Frontal cortex (tissue), 4 donors: ENCODE results near the gene SYF2. TPM values are rescaled to one million over a fixed set of nuclear protein-coding genes. Genes with fewer than 3 reads are reported as not detected.

Experiments used
- DNase-seq, 2 donors: peaks; one replicate each; pipeline ENCODE4 v3.0.0; 2012; ENCODE audit warnings: low spot score in 2 of 2
- FAIRE-seq: peaks from 2 replicates; lab custom pipeline; 2012; peaks lifted over from hg19 to GRCh38; lab: Jason Lieb, UNC
- total RNA-seq: library from RNA; depleted of rRNA; stranded (reverse); fragments of >200 nt; gene quantifications from one replicate; pipeline ENCODE4 v1.2.3, GENCODE V29; 2014
- donor health status: control.
- donor health status: control.
- donor health status: control.

Gene SYF2
- total RNA-seq, 1 donor from 2014 or later, result 34.2 TPM

- FAIRE-seq (no peak), DNase-seq (no peak)
Measured at GRCh38 chr1:25210728-25211127, 21.6 kb downstream of the SYF2 start.

- FAIRE-seq (no peak), DNase-seq (no peak)
Measured at GRCh38 chr1:25209516-25209915, 22.8 kb downstream of the SYF2 start.

- FAIRE-seq, result no peak
- DNase-seq, result no peak
Measured at GRCh38 chr1:25208561-25209222, 23.6 kb downstream of the SYF2 start.

- FAIRE-seq, result no peak
Measured at GRCh38 chr1:25208092-25208491, 24.2 kb downstream of the SYF2 start.

GRCh38 chr1:25206201-25206600 is 26.1 kb downstream of the SYF2 start:
- DNase-seq (no peak), FAIRE-seq (no peak)

More at GRCh38 chr1:25208092-25208491, 24.2 kb downstream of the SYF2 start:
- no peak for DNase-seq

GRCh38 chr1:25205786-25206185 is 26.5 kb downstream of the SYF2 start:
- FAIRE-seq, result no peak

GRCh38 chr1:25204797-25205480 is 27.4 kb downstream of the SYF2 start:
- DNase-seq (peak; percentile 52 to 65), FAIRE-seq (peak; percentile 19)

More at GRCh38 chr1:25205786-25206185, 26.5 kb downstream of the SYF2 start:
- DNase-seq, result no peak

GRCh38 chr1:25201006-25201405 is 31.3 kb downstream of the SYF2 start:
- DNase-seq, result no peak
- FAIRE-seq, result no peak

- FAIRE-seq (no peak), DNase-seq (no peak)
Measured at GRCh38 chr1:25199819-25200620, 32.3 kb downstream of the SYF2 start.

GRCh38 chr1:25198663-25199252 is 33.5 kb downstream of the SYF2 start:
- peak; percentile 21 to 66 for DNase-seq

GRCh38 chr1:25197982-25198662 is 34.2 kb downstream of the SYF2 start:
- DNase-seq (peak; percentile 46 to 51), FAIRE-seq (no peak)

More at GRCh38 chr1:25198663-25199252, 33.5 kb downstream of the SYF2 start:
- FAIRE-seq, result no peak

GRCh38 chr1:25197235-25197975 is 34.9 kb downstream of the SYF2 start:
- FAIRE-seq (no peak), DNase-seq (no peak)

- DNase-seq (no peak), FAIRE-seq (no peak)
Measured at GRCh38 chr1:25196830-25197229, 35.5 kb downstream of the SYF2 start.

- FAIRE-seq (no peak), DNase-seq (no peak)
Measured at GRCh38 chr1:25195835-25196234, 36.5 kb downstream of the SYF2 start.

GRCh38 chr1:25194572-25195020 is 37.7 kb downstream of the SYF2 start:
- FAIRE-seq, result no peak
- DNase-seq, result no peak

- DNase-seq (no peak), FAIRE-seq (no peak)
Measured at GRCh38 chr1:25194054-25194453, 38.2 kb downstream of the SYF2 start.

GRCh38 chr1:25193229-25193628 is 39.1 kb downstream of the SYF2 start:
- no peak for FAIRE-seq
- no peak for DNase-seq

GRCh38 chr1:25192154-25192553 is 40.1 kb downstream of the SYF2 start:
- DNase-seq (no peak), FAIRE-seq (no peak)

GRCh38 chr1:25190260-25190659 is 42.0 kb downstream of the SYF2 start:
- no peak for DNase-seq
- no peak for FAIRE-seq
